ENCODE data around the gene B4GALT3.

GRCh38 chr1:161198194-161198896 is 21.0 kb upstream of the B4GALT3 start:
- TF ChIP-seq EP300 (IDR thresholded peaks at IDR 0.05; ENCODE audit: borderline replicate concordance) = no peak
- TF ChIP-seq TAF1 (IDR thresholded peaks at IDR 0.05; ENCODE audit: low read depth) = no peak
- TF ChIP-seq REST (IDR thresholded peaks at IDR 0.05; ENCODE audit: low read depth) = no peak
- TF ChIP-seq CEBPB (IDR thresholded peaks at IDR 0.05) = no peak
- no peak for TF ChIP-seq EGR1 (IDR thresholded peaks at IDR 0.05)
- TF ChIP-seq YY1 (IDR thresholded peaks at IDR 0.05; ENCODE audit: low read depth) = no peak

All from Ishikawa (cell line).